Measurements from ENCODE around the gene AQP9. TPM values are rescaled to one million over a fixed set of nuclear protein-coding genes. Genes with fewer than 3 reads are reported as not detected.

Gene AQP9
- total RNA-seq, 4 donors from 2014 or later = 0.26 to 9.6 (median 0.98) TPM; not detected in 1

DNA sequence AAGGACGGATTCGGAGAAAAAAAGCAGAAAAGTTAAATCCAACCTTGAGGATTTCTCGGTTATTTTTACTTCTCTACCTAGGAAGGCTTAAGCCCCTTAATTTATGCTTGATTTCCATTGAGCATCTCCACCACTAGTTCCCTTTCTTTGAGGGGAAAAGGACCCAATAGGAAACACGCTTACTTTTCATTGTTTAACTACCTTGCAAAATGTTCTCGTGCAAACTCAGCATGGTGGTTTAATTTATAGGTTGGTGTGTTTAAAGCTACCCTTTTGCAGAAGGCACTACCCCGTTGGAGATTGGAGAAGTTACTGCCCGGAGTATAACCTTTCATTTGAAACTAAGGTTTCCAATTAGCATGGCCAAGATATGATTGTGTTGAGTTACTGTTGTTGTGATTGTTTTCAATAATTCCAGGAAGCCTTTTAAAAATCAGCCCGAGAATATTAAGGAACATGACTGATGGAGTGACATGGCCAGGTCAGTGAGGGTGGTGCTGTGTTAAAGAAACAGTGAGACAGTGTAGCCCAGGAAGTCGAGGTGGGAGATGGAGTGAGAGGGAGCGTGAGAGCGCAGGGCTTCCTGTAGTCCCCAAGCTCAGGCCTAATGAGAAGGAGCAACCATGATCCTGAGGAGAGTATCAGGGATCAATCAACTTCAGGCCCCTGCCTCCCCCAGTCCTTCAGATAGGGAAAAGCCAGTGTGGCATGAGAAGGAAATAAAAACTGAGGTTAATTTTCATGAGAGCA, 76.6 kb downstream of the AQP9 start:
- Histone ChIP-seq H3K36me3 (no peaks in the 10 kb centered on the region), H3K27me3 (no peaks in the 10 kb centered on the region), H3K27ac (replicated peaks in 1 of 4) (no peak overlapping the region), H3K9me3 (peaks cover 0 to 6% (median 2%) of the 10 kb centered on the region in 4 donors), H3K4me3 (no peak overlapping the region), H3K4me1 (no peaks in the 10 kb centered on the region)
- TF ChIP-seq CTCF (IDR thresholded peaks at IDR 0.05) (no peak), POLR2A (IDR thresholded peaks at IDR 0.05; ENCODE audit: low read depth) (no peak), EP300 (IDR thresholded peaks at IDR 0.05) (no peak), POLR2AphosphoS5 (IDR thresholded peaks at IDR 0.05) (no peak)
- WGBS = 75% methylated on average over 11 of the region's 11 CpGs
- no peak for DNase-seq (ENCODE audit: extremely low spot score)
- intact Hi-C loops (cut with DNase I) = no loop called here

DNA sequence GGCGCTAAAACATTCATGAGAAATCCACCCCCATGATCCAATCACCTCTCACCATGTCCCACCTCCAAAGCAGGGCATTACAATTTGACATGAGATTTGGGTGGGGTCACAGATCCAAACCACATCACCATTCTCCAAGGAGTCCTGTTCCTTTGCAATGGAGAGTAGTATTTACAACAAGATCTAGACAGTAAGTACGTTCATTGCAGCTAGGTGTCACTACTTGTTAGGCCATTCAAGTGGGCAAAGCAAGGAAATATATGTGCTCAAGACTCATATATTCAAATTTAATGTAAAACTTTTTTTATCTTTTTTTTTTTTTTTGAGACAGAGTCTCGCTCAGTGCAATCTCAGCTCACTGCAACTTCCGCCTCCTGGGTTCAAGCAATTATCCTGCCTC, 79.3 kb downstream of the AQP9 start:
- Histone ChIP-seq H3K27ac (replicated peaks in 1 of 4) (no peak overlapping the region), H3K9me3 (peaks cover 0 to 7% (median 3%) of the 10 kb centered on the region in 4 donors), H3K27me3 (no peaks in the 10 kb centered on the region), H3K36me3 (no peaks in the 10 kb centered on the region), H3K4me3 (no peak overlapping the region), H3K4me1 (no peaks in the 10 kb centered on the region)
- WGBS = 87% methylated on average over 4 of the region's 4 CpGs
- DNase-seq (ENCODE audit: extremely low spot score) = no peak
- intact Hi-C loops (cut with DNase I) = no loop called here
- TF ChIP-seq POLR2AphosphoS5 (IDR thresholded peaks at IDR 0.05) (no peak), EP300 (IDR thresholded peaks at IDR 0.05) (no peak), POLR2A (IDR thresholded peaks at IDR 0.05; ENCODE audit: low read depth) (no peak), CTCF (IDR thresholded peaks at IDR 0.05) (no peak)

DNA sequence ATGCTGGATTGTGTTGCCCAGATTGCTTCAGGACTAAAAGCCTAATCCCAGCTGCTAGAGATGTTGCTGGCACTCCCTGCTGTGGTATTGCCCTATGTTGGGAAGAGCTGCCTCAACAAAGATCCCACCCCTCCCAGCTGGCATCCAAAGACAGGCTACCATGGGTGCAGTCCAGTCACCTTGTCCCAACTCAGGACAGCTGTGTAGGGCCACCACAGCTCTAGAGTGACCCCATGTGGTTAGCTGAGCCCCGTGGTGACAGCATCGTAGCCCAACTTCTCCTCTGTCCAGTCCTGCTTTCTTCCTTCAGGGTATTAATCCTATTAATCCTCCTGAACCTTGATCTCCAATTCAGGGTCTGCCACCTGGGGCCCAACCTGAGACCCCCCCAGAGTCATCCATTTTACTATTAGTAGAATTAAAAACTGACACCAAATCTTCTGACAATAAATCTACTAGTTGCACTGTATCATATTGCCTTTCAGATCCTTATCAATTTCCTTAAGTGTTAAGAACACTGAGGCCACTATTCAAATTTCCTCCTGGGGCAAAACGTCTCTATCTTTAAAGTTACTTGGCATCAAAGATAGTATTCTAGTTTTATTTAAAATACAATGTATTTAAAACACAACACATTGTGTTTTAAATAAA, 83.5 kb downstream of the AQP9 start:
- H3K36me3 ChIP-seq = no peaks in the 10 kb centered on the region
- H3K27me3 ChIP-seq = no peaks in the 10 kb centered on the region
- WGBS = 49% methylated on average over 3 of the region's 3 CpGs
- intact Hi-C loops (cut with DNase I) = no loop called here
- no peak for DNase-seq (ENCODE audit: extremely low spot score)
- TF ChIP-seq POLR2A (IDR thresholded peaks at IDR 0.05; ENCODE audit: low read depth) = no peak
- TF ChIP-seq EP300 (IDR thresholded peaks at IDR 0.05) = no peak
- peaks cover 0 to 10% (median 4%) of the 10 kb centered on the region in 4 donors for H3K4me1 ChIP-seq
- no peak overlapping the region for H3K4me3 ChIP-seq
- peaks cover 0 to 7% (median 3%) of the 10 kb centered on the region in 4 donors for H3K9me3 ChIP-seq
- H3K27ac ChIP-seq (replicated peaks in 1 of 4) = no peak overlapping the region

GRCh38 chr15:58222679-58223078, 84.5 kb downstream of the AQP9 start:
- no peak overlapping the region for H3K4me3 ChIP-seq
- TF ChIP-seq POLR2AphosphoS5 (IDR thresholded peaks at IDR 0.05) = no peak
- no peak for TF ChIP-seq EP300 (IDR thresholded peaks at IDR 0.05)
- TF ChIP-seq POLR2A (IDR thresholded peaks at IDR 0.05; ENCODE audit: low read depth) = no peak
- no peak for TF ChIP-seq CTCF (IDR thresholded peaks at IDR 0.05)
- peaks cover 0 to 10% (median 4%) of the 10 kb centered on the region in 4 donors for H3K4me1 ChIP-seq
- WGBS = 77% methylated on average over 2 of the region's 2 CpGs
- H3K36me3 ChIP-seq = no peaks in the 10 kb centered on the region
- no peak for DNase-seq (ENCODE audit: extremely low spot score)
- intact Hi-C loops (cut with DNase I) = no loop called here
- H3K27me3 ChIP-seq = no peaks in the 10 kb centered on the region
- H3K9me3 ChIP-seq = peaks cover 0 to 7% (median 3%) of the 10 kb centered on the region in 4 donors
- H3K27ac ChIP-seq (replicated peaks in 1 of 4) = no peak overlapping the region

DNA sequence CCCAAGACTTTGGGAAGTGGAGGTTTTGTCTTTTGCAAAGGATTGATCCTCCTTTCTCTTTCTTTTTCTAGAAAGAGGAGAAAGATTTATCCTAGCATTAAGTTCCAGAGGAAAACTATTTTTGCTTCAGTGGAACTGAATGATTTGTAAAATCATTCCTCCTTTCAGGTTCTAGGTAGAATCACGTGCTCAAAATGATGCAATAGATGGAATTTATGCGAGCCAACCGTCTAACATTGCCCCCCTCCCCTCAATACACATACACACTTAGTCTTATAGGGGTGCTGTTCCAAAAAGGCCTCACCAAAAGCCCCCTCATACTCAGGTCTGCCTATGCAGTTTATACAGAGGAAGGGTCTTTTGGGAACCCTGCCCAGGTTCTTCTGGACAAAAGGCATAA, 85.3 kb downstream of the AQP9 start:
- 98% methylated on average over 3 of the region's 3 CpGs for WGBS
- Histone ChIP-seq H3K9me3 (peaks cover 0 to 7% (median 3%) of the 10 kb centered on the region in 4 donors), H3K36me3 (no peaks in the 10 kb centered on the region), H3K27ac (replicated peaks in 1 of 4) (no peak overlapping the region), H3K4me3 (no peak overlapping the region), H3K27me3 (no peaks in the 10 kb centered on the region), H3K4me1 (peaks cover 6 to 14% (median 7%) of the 10 kb centered on the region in 4 donors)
- TF ChIP-seq POLR2A (IDR thresholded peaks at IDR 0.05; ENCODE audit: low read depth) (no peak), EP300 (IDR thresholded peaks at IDR 0.05) (no peak), CTCF (IDR thresholded peaks at IDR 0.05) (no peak), POLR2AphosphoS5 (IDR thresholded peaks at IDR 0.05) (no peak)
- intact Hi-C loops (cut with DNase I) = no loop called here
- DNase-seq (ENCODE audit: extremely low spot score) = no peak

Measured in esophagus muscularis mucosa (tissue), 4 donors.